Parathyroid adenoma (tissue), 2 donors: ENCODE data around the gene UBE2U.

Experiments used
- H2AFZ ChIP-seq: fragments of 300-600 bp; sonication (generic); one replicate; pipeline ENCODE4 v1.7.0; 2017; ENCODE audit warnings: antibody characterized with exemption, mild to moderate bottlenecking
- H3K27ac ChIP-seq: fragments of 300-600 bp; sonication (generic); one replicate; pipeline ENCODE4 v1.7.0; 2017
- H3K27me3 ChIP-seq: fragments of 300-600 bp; sonication (generic); one replicate; pipeline ENCODE4 v1.7.0; 2017; ENCODE audit warnings: low read length; ENCODE audit not compliant: control insufficient read depth, insufficient read depth
- H3K36me3 ChIP-seq: fragments of 300-600 bp; sonication (generic); one replicate; pipeline ENCODE4 v1.7.0; 2017; ENCODE audit warnings: low read length; ENCODE audit not compliant: control insufficient read depth, insufficient read depth
- H3K4me1 ChIP-seq: fragments of 300-600 bp; sonication (generic); one replicate; pipeline ENCODE4 v1.7.0; 2017; ENCODE audit warnings: control low read depth
- H3K4me2 ChIP-seq: fragments of 300-600 bp; sonication (generic); one replicate; pipeline ENCODE4 v1.7.0; 2017; ENCODE audit warnings: low read length
- H3K4me3 ChIP-seq: fragments of 300-600 bp; sonication (generic); one replicate; pipeline ENCODE4 v1.7.0; 2017; ENCODE audit warnings: low read depth, low read length
- H3K79me2 ChIP-seq: fragments of 300-600 bp; sonication (generic); one replicate; pipeline ENCODE4 v1.7.0; 2017; ENCODE audit warnings: control low read depth
- H3K9ac ChIP-seq: fragments of 300-600 bp; sonication (generic); one replicate; pipeline ENCODE4 v1.7.0; 2017; ENCODE audit warnings: mild to moderate bottlenecking
- H3K9me3 ChIP-seq: fragments of 300-600 bp; sonication (generic); one replicate; pipeline ENCODE4 v1.7.0; 2017; ENCODE audit warnings: low read length; ENCODE audit not compliant: control insufficient read depth
- CTCF ChIP-seq: fragments of 300-600 bp; sonication (generic); IDR thresholded peaks from one replicate; pipeline ENCODE4 v1.7.0; 2017; ENCODE audit warnings: antibody characterized with exemption, mild to moderate bottlenecking
- donor health status: primary hyperparathyroidism.

The UBE2U gene

DNA sequence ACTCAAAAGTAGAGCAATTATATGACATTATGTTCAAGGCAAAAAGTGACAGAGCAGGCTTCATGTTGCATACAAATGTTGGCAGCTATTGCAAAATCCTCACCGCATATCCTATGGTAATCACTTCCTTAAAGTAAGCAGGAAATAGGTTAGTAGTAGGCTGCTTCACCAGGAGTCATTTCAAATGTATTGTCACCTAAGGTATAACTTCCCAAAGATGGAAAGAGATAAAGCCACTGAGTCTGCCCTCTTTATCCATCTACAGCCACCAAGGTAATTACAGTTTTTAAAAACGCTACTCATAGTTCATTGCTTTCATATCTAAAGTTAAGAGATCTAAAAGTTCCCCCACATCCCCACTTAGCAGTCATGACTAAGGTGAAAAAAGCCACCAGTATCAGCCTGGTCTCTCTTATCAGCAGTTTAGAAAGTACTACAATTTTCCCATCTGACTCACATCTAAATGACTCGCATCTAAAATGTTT, 31.6 kb upstream of the UBE2U start:
- H3K4me2 ChIP-seq: no peak overlapping the region
- no peaks in the 10 kb centered on the region for H3K9me3 ChIP-seq
- H2AFZ ChIP-seq: no peak overlapping the region
- H3K9ac ChIP-seq: no peak overlapping the region
- H3K79me2 ChIP-seq: no peaks in the 10 kb centered on the region
- TF ChIP-seq CTCF: no peak
- H3K4me1 ChIP-seq: no peaks in the 10 kb centered on the region
- no peak overlapping the region for H3K27ac ChIP-seq
- no peaks in the 10 kb centered on the region for H3K27me3 ChIP-seq
- H3K4me3 ChIP-seq: no peak overlapping the region
- H3K36me3 ChIP-seq: no peaks in the 10 kb centered on the region

GRCh38 chr1:64172458-64172983, 30.9 kb upstream of the UBE2U start:
- no peak overlapping the region for H3K9ac ChIP-seq
- H3K27me3 ChIP-seq: no peaks in the 10 kb centered on the region
- TF ChIP-seq CTCF: no peak
- H3K9me3 ChIP-seq: no peaks in the 10 kb centered on the region
- no peak overlapping the region for H3K27ac ChIP-seq
- H3K4me1 ChIP-seq: no peaks in the 10 kb centered on the region
- no peaks in the 10 kb centered on the region for H3K36me3 ChIP-seq
- no peak overlapping the region for H3K4me3 ChIP-seq
- H2AFZ ChIP-seq: no peak overlapping the region
- H3K79me2 ChIP-seq: no peaks in the 10 kb centered on the region
- no peak overlapping the region for H3K4me2 ChIP-seq

DNA sequence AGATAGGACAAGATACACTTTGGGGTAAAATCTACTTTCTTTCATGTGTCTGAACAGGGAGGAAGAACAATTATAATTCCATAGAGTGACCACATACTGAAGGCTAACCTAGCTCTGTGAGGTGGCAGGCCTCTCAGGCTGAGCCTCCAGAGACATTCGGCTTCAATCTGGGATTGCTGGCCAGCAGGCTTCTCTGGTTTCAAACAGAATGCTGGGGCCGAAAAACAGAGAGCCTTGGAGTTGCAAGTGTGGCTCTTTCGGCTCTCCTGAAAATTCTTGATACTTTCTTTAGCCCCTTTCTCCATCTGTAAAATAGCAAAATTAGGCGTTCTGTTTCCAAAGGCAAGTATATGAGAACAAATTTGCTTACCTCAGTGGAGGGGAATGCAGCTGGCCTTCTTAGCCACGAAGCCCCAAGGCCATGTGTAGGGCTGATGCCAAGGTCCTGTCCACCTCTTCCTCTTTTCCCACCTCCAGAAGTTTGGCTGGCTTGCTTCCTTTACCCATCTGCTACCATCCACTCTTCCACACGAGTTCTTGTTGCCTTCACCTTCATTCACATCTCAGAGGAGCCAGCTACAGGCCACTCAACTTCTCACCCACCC, 30.0 kb upstream of the UBE2U start:
- Histone ChIP-seq H3K9me3 (no peaks in the 10 kb centered on the region), H3K36me3 (no peaks in the 10 kb centered on the region), H3K79me2 (no peaks in the 10 kb centered on the region), H3K27me3 (no peaks in the 10 kb centered on the region), H3K4me2 (no peak overlapping the region), H3K4me3 (no peak overlapping the region), H3K9ac (no peak overlapping the region), H3K4me1 (no peaks in the 10 kb centered on the region), H3K27ac (no peak overlapping the region), H2AFZ (no peak overlapping the region)
- no peak for TF ChIP-seq CTCF

- no peaks in the 10 kb centered on the region for H3K27me3 ChIP-seq
- no peak overlapping the region for H2AFZ ChIP-seq
These were observed 27.8 kb upstream of the UBE2U start for GRCh38 chr1:64175639-64176038.

More at GRCh38 chr1:64175639-64176038, 27.8 kb upstream of the UBE2U start:
- no peaks in the 10 kb centered on the region for H3K79me2 ChIP-seq
- no peaks in the 10 kb centered on the region for H3K4me1 ChIP-seq
- H3K9me3 ChIP-seq: no peaks in the 10 kb centered on the region
- no peak overlapping the region for H3K4me2 ChIP-seq
- TF ChIP-seq CTCF: no peak
- H3K9ac ChIP-seq: no peak overlapping the region
- H3K36me3 ChIP-seq: no peaks in the 10 kb centered on the region
- H3K27ac ChIP-seq: no peak overlapping the region
- no peak overlapping the region for H3K4me3 ChIP-seq
